Measurements from ENCODE around the gene SEC22A.

SEC22A gene

DNA sequence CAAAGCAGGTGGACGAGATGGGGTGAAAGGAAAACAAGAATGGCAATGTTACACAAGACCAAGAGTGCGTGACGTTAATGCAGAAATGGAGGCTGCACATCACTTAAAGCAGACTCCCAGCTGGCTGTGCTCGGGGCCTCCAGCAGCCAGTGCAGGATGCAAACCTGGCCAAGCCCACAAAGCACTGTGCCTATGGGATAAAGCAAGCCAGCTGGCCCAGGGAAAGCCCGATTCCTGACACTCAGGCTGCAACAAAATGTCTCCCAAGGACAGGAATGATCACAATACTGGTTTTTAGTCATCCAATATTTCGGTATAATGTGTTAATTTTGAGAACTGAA lies 86.2 kb downstream of the SEC22A start:
- DNase-seq (ENCODE audit: low read depth in 2 of 2), result no peak

DNA sequence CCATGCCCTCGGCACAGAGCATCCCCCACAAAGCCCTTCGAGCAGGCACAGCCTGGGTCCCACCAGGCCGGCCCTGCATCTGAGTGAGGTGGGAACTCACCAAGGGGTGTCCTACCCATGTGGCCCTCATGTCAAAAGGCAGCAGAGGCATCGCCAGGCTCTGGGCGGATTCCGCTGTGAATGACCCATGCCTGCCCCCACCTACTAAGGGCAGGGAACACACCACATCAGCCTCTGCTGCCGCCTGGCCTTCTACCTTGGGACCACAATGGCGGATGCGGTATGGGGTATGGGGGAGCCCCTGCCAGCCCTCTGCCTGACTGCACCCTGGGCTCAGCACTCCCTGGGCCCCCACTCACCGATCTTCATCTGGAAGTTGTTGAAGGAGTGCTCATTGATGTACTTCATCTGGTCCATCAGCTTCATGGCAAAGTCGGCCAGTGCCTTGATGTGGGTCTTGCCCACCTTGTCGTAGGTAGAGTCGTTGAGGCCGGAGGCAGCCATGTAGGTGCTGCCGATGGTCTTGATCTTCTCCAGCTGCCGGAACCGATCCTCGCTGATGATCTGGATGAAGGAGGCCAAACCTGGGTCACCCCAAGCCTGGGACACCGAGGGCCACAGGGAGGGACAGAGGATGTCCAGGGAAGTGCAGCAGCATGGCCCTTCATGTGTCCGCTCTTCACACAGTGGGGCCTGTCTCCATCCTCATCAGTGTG lies 87.8 kb downstream of the SEC22A start:
- DNase-seq (ENCODE audit: low read depth in 2 of 2), result no peak

DNA sequence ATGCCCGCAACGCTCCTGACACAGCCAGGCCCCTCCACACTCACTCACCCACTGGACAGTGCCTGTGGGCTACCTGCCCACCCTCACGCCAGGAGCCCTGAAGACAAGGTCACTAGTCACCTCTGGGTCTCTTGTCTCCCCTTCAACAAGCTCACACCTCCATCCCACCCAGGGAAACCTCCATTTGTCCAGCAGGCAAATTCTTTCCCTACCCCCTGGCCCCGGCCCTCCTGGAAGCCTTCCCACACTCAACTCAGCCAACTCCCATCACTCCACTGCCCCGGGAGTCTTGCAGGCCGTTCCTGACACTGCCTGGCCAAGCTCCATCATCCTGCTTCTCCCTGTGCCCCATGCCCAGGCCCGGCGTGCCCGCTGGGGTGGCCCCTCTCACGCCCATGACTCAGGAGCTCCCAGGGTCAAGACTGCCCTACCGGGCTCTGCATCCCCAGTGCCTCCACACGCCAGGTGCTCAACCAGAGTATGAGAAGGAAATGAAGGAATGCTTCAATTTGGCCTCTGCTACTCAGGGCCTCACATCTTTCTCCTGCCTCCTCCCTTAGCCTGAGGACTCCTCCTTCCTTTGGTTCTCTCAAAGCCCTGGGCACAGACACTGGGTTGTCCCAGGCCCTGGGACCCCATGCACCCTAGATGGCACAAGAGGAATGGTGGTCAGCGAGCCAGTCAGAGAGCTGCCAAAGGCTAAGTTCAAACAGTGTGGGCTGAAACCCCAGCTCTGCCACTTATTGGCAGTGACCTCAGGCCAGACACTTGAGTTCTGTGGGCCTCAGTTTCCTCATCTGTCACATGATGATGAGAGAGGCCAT lies 88.6 kb downstream of the SEC22A start:
- no peak for DNase-seq (ENCODE audit: low read depth in 2 of 2)

- no peak for DNase-seq (ENCODE audit: low read depth in 2 of 2)
Measured at GRCh38 chr3:123290962-123291361, 89.2 kb downstream of the SEC22A start.

DNA sequence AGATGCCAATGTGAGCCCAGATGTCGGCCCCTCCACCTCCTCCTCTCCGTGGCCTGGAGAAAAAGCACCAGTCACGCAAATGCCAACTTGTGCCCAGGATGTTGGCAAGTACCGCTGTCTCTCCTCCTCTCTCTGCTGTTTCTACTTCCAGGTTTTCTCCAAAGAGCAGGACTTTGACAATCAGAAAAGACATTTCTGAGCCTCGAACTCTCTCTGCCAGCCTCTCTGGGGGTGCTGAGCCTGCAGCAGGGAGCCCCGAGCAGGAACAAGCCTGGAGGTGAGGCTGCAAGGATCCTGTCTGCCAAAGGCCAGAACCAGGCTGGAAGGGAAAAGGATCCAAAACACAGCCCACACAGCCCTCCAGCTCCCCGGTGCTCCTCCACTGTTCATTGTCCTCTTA lies 89.7 kb downstream of the SEC22A start:
- DNase-seq (ENCODE audit: low read depth in 2 of 2), result no peak

DNA sequence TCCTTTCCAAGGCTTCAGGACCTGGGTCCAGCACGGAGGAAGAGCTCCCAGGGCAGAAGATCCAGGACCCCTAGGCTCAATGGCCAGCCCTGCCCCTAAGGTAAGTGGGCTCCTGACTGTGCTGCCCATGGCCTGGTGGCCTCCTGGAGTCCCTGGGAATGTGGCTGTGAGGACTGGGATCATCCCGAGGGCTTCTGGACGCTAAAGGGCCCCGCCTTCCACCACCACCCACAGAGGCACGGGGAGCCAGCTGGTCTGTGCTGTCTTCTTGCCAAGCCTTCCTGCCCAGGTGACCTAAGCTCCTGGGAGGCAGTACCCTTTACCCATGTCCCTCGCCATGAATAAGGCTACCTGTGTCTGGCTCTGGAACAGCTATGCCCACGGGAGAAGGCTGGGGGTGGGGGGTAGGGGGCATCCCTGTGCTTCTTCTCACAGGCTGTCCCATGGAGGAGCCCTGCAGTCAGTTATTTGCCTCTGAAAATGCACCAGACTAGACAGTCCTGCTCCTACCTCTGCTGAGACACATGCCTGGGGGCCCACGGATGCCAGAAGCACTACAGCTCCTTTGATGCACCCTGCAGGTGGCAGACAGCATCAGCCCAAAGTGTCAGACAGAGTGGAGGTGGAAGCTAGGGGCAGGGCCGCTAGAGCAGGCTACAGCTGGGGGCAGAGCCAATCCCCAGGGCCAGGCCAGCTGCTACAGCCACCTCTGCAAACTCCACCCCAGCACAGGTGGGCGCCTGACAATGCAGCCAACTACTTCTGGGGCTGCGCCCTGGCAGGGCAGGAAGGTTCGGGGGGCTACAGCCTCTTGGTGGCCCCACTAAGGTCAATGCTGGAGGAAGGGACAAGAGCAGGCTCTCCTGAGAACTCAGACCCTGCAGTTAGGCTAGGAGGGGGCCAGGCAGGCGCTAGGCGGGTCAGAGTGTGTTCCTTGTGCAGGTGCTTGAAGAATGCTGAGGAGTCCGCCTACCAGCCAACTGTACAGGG lies 90.9 kb downstream of the SEC22A start:
- no peak for DNase-seq (ENCODE audit: low read depth in 2 of 2)

DNA sequence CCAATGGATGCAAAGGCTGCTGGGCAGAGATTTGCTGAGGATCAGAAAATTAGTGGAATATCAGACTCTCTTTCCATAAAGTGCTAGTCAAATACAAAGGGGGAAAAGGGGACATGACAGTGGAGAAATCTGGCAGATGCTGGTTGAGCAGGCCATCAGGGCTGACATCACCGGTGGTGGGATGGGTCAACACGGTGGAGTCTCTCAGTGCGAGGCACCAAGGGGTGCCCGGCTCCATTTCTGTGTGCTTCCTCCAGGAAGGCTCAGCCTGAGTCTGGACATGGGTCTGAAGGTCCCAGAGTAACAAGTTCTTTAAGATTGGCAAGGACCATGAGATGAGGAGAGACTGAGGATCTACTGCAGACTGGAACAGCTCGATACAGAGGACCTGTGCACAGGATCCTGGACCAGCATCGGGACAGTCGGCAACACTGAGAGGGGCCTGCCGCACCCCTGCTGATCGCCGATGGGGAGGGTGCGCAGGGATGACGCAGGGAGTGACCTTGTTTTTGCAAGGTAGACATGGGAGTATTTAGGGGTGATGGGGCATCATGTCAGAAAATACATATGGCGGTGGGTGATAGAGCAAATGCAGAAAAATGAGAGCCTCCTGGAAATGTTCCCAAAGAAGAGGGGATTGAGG lies 92.7 kb downstream of the SEC22A start:
- DNase-seq (ENCODE audit: low read depth in 2 of 2), result no peak

DNA sequence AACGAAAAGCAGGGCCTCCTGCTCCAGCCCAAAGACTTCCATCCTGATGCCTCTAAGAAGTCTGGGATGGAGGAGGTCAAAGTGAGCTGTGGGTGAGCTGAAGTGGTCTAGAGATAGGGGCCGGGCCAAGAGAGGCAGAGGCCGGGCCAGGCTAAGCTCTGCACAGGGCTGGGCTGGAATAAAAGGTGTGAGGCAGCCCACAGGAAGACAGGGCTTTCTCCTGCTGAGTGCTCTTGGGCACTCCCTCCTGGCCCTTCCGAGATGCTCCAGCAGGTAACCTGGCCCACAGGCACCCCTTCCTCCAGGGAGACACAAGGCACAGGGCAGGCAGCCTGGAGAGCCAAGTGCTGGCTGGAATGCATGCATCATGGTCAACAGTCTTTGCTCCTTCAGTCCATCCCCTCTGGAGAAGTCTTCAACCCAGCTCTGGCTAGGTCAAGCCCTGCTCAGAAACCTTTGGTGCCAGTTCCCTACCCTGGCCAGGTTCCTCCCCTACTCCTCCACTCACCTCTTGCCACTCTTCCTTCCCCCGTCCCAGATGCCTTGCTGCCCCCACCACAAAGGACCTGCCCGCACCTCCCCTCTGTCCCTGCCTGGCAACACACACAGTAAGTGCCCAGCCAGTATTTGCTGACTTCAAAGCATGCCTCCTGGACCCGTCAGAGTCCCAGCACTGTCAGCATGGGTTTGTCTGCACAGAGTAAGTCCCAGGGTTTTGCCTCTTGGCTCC lies 93.6 kb downstream of the SEC22A start:
- no peak for DNase-seq (ENCODE audit: low read depth in 2 of 2)

- no peak for DNase-seq (ENCODE audit: low read depth in 2 of 2)
Measured at GRCh38 chr3:123295901-123296250, 94.1 kb downstream of the SEC22A start.

GRCh38 chr3:123296261-123296660 lies 94.5 kb downstream of the SEC22A start:
- DNase-seq (ENCODE audit: low read depth in 2 of 2), result no peak

- no peak for DNase-seq (ENCODE audit: low read depth in 2 of 2)
Measured at GRCh38 chr3:123296836-123297626, 95.3 kb downstream of the SEC22A start.

GRCh38 chr3:123297627-123297899 lies 95.8 kb downstream of the SEC22A start:
- DNase-seq (ENCODE audit: low read depth in 2 of 2), result no peak

DNA sequence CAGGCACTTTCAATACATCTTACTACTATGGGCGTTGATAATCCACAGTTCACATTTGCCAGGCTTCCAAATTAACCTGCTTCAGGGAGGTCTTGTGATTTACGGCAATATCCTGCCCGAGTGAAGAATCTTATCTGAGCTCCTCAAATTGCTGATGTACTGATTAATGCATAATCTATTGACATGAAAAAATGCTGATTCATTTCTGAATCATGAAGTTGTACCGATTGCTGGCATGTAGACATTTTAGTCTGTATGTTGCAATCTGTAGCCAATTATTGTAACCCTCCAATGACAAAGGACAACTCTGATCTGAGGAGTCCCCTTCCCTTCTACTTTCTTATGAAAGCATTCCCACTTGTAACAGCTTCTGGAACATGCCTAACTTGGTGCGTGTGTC lies 97.2 kb downstream of the SEC22A start:
- DNase-seq (ENCODE audit: low read depth in 2 of 2), result no peak

DNA sequence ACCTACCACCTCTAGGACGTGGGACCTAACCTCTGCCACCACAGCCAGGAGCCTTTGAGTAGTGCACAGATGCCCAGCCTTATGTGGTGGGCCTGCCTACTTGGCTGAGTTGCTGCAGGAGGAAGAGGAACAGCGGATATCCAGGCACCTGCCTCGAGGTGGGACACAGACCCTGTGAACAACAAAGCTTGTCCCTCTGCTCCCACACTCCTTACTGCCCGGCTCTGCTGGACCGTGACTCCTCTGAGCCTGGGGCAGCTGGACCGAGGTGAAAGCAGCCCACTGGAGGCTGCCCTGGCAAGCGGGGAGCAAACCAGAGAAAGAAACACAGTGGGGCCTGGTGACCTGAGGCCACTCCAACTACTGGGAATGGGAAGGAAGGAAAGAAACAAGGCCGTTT lies 97.8 kb downstream of the SEC22A start:
- no peak for DNase-seq (ENCODE audit: low read depth in 2 of 2)

DNA sequence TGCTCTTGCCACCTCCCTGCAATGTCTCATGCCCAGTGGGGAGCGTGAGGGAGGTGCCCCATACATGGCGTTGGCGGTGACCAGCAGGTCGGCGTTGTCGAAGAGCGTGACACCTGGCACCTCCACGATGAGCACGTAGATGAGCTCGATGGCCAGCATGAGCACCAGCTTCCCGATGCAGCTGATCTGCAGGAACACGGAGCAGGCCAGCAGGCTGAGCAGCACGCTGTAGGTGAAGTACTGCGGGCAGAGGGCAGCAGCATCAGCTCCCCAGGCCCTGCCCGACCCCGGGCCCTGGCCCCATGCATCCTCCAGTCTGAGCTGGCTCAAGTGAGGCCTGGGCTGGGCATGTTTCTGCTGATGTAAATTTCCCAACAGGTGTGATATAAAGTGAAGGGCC lies 98.3 kb downstream of the SEC22A start:
- DNase-seq (ENCODE audit: low read depth in 2 of 2), result no peak

DNA sequence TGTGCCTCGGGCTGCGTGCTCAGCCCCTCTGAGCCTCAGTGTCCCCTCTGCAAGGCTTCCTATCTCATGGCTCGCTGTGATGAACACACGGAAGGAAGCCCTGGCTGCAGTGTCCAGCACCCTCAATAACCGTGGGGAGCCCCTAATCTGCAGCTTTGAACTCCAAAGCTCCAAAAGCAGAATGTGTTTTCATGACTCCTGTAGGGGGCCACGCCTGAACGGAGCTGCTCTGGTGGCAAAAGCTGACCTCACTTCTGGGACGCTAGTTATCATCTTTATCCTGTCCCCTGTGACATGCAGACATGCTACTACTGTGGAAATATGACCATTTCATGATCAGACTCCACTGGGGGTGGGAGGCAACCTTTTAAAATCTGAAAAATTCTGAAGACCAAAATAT lies 98.8 kb downstream of the SEC22A start:
- DNase-seq (ENCODE audit: low read depth in 2 of 2), result no peak

GRCh38 chr3:123301331-123302184 lies 99.8 kb downstream of the SEC22A start:
- DNase-seq (ENCODE audit: low read depth in 2 of 2), result no peak

DNA sequence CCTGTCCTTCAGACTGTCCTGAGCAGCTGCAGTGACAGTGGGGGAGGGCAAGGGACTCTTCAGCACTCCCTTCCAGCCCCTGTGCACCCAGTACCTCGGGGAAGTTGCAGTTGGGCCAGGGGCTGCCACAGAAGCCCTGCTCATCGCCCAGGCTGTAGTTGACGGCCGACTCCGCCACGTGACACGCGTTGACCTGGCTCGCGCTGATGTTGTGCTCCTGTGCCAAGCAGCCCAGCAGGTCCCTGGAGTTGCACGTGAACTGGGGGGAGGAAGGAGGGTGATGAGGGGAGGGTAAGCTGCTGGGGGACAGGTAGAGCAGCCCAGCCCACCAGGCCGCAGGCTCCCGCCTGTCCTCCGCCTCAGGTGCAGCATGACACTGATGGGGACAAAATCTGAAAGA lies 101.2 kb downstream of the SEC22A start:
- DNase-seq (ENCODE audit: low read depth in 2 of 2), result no peak

DNA sequence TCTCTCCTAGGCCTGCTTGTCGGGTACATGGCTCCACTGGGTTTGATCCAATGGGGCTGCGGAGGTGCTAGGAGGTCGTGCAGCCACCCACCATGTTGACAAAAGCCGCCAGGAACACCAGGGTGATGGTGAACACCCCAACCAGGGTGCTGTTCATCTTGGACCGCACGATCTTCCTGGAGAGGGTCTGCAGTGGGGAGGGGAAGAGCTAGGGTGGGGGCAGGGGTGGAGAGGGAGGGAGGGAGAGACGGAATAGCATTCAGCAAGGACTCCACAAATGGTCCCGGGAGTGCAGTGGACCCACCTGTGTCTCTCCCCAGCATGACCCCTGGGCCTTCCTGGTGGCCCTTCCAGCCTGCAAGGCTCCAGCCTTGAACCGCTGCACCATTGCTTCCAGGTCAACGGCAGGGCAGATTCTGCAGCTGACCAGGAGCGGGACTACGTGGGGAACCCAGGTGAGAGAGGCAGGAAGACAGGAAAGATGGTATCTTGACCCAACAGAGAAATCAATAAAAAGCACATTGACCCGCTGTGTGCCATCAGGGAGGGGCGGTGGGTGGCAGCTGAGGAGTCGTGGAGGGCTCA lies 102.3 kb downstream of the SEC22A start:
- no peak for DNase-seq (ENCODE audit: low read depth in 2 of 2)

Measured in stimulated activated CD8-positive, alpha-beta memory T cell treated with anti-CD3 and anti-CD28 coated beads, Interleukin-15, amount 100 ng/mL, for 4 hours (primary cell).